Stimulated activated CD4-positive, alpha-beta T cell treated with anti-CD3 and anti-CD28 coated beads, Interleukin-2, amount 100 ng/mL, for 4 hours (primary cell): ENCODE data around the gene WDFY1.
"Not testable (repeated sequence)": the region's sequence is repeated elsewhere in the genome, so short reads cannot be mapped to it uniquely, and the experiment has no call there.

Experiments used
- DNase-seq: peaks from one replicate; pipeline ENCODE4 v3.0.0-alpha.2; 2020; ENCODE audit warnings: low read depth

WDFY1 gene

DNA sequence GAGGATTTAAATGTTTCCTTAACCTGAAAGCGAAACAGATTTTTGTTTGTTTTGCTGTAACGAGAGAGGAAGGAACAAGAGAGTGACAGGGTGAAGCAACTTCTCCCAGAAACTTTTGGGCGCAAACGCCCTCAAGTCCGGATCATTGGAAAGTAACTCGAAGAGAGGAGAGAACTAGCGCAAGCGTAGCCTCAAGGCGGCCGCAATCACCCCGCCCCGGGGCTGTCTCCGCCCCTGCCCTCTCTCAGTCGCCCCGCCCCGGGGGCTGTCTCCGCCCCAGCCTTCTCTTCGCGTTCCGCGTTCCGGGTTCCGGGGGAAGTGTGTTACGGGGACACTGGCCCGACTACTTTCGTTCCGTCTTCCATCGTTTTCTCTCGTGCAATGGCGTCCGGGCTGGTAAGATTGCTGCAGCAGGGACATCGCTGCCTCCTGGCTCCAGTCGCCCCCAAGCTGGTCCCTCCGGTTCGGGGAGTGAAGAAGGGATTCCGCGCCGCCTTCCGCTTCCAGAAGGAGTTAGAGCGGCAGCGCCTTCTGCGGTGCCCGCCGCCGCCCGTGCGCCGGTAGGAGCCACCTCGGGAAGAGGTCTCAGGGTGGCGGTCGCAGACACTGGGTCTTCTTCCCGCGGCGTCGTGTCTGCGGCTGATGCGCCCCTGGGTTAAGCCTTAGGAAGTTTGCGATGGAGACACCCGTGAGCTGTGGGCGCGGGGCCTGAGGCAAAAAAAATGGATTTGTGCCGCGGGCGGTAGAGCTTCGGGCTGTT, 12.1 kb upstream of the WDFY1 start, which contains the start of gene MRPL44:
Gene MRPL44, plus strand, starts transcription at position 372 of the 760 bp plus-strand sequence. Its CDS starts 10 bp downstream, at position 382.
- DNase-seq = peak; percentile 95

DNA sequence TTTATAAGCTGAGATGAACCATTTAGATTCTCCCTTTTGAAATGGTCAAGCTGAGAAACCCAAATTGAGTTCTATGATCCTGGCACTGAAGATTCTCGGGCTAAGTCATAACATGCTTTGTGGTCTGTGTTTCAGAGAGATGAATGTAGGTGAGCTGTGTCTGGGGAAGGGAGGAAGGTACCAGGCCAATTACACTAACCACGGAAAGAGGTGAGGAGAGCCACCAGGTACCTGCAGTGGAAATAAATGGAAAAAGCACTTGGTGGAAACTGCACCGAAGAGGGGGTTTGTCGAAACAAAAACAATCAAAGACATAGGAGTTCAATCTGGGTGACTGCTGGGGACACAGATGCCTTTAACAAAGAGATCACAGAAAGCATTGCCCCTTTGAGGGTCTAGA, 11.2 kb upstream of the WDFY1 start:
- no peak for DNase-seq

DNA sequence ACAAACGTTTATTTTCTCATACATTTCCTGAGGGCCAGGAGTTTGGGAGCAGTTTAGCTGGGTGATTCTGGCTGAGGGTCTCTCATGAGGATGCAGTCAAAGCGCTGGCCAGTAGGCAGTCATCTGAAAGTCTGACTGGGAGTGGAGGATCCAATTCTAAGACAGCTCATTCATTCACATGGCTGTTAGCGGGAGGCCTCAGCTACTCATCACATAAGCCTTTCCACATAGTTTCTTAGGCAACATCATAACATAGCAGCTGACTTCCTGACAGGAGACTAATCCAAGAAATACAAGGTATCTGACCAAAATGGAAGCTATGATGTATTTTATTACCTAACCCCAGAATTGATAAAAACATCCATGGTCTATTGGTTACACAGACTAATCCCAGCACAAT, 9.3 kb upstream of the WDFY1 start:
- no peak for DNase-seq

DNA sequence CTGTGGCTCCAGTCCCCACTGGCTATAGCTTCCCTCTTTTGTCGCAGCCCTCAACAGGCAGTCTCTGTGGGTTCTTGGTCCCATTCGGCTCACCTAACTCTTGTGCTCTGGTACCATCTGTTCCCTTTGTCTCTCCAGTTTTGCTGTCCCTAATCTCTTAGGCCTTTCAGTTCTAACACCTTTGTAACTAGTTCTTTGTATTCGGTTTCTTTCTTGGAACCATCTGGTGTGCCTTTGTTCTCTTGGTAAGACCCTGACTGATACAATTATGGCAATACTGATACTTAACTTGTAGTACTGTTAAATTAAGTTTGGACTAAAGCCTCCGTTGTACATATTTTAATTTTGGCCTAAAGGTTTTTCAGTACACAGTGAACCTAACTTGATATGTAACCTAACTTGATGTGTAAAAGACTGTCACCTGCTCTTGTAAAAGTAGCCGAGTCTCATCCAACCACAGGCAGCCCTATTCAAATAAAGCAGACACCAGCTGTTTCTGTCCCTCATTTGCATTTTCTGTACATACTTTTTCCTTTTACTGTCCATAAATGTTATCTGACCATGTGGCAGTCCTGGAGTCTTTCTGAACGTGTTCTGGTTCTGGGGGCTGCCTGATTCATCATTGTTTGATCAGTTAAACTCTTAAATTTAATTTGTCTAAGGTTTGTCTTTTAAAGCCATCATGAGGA, 7.3 kb upstream of the WDFY1 start:
- DNase-seq = no peak

- no peak for DNase-seq
Measured at GRCh38 chr2:223950448-223951347, 5.6 kb upstream of the WDFY1 start.

DNA sequence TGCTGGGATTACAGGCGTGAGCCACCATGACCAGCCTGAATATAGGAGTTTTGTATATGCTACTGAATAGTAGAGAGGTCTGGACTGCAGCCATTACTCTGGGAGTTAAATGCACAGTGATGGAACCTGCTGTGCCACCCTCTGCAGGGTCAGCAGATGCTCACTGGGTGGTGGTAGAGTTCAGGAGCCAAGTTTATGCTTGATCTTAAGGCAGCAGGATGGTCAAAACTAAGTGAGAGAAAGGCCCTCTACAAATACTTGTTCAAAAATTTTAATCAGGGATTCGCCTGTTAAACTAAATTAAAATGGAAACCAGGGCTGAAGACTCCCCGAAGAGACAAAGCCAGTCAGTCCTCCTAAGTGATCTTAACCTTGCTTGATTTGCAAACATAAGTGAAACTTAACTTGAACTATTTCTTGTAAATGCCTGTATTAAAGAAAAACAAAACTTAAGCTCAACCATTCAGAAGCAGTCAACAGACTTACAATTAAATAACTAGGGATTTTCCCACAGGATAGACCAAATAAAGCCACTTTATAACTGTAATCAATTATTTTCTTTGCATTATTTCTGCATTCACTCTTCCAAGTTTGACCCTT, 4.2 kb upstream of the WDFY1 start:
- DNase-seq = no peak

GRCh38 chr2:223947711-223948205, 2.6 kb upstream of the WDFY1 start:
- DNase-seq = no peak

DNA sequence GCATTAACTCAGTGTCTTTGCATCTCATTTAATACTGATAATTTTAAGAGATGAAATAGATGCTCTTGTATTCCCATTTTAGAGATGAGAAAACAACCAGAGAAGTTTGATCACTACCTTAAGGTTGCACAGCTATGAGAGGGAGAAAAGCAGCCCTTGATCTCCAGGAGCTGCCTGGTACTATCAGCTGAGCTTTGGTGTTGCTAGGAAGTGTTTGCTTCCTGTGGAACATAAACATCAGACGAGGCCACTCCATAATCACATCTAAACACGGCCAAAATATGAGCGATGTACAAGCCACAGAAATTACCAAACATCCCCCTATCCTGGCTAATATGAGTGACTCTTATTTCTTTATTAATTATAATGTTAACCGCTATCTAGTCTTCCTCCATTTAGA, 620 bp upstream of the WDFY1 start:
- DNase-seq = no peak

GRCh38 chr2:223944166-223944702, 901 bp downstream of the WDFY1 start:
- DNase-seq = no peak

GRCh38 chr2:223943561-223944008, 1.6 kb downstream of the WDFY1 start:
- no peak for DNase-seq

DNA sequence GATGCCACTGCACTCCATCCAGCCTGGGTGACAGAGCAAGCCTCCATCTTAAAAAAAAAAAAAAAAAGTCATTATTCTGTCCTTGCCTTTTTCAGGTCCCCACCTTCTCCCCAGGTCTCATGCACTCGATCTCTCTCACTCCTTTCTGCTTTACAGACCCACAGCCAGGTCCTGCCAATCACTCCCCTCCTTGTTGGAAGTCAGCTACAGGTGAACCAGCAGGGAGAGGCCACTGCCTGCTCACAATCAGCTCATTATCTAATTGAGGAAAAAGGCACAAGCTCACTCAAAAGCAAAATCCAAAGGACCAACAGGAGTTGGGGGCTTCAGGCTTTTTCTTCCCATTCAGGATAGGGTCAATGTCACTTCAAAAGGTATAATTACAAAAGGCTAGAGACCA, 2.0 kb downstream of the WDFY1 start:
- DNase-seq = no peak

DNA sequence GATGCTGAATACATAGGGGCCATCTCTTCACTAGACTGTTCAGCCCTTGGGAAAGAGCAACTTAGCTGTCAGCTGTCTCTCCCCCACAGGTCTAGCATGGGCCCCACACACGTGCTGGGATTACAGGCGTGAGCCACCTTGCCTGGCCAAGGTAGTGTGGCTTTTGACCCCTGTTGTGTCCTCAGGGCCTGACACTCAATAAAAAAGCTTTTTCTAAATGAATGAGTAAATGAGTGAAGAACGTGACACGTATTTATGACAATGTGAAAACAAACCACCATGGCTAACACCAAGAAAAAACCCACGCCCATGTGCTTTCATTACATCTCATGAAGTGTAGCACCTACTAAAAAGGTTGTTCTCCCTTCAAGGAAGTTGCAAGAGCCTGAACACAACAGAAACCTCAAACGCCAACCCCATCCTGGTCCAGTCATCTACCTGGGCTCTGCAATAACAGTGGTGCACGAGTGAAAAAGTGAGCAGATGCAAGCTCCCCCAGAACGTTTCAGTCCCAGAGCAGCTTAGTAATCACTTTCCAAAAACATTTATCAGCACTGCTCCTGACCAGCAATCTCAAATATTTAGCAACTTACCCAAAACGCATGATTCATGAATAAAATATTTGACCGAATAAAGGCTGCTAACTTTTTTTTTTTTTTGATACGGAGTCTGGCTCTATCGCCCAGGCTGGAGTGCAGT, 3.4 kb downstream of the WDFY1 start:
- DNase-seq = peak; percentile 57

GRCh38 chr2:223939438-223939837, 5.7 kb downstream of the WDFY1 start:
- DNase-seq = not testable (repeated sequence)

GRCh38 chr2:223937535-223937934, 7.6 kb downstream of the WDFY1 start:
- DNase-seq = no peak

GRCh38 chr2:223936862-223937326, 8.2 kb downstream of the WDFY1 start:
- DNase-seq = no peak

GRCh38 chr2:223935459-223936125, 9.5 kb downstream of the WDFY1 start:
- no peak for DNase-seq

- DNase-seq = no peak
Measured at GRCh38 chr2:223934870-223935269, 10.3 kb downstream of the WDFY1 start.

GRCh38 chr2:223932816-223933800, 12.0 kb downstream of the WDFY1 start:
- no peak for DNase-seq
